HTR-8/SVneo (cell line): Measurements from ENCODE around the gene OR2A2.
A peak's percentile ranks its signal among the peaks of the same experiment; 100 is the strongest.
"Not testable (repeated sequence)": the region's sequence is repeated elsewhere in the genome, so short reads cannot be mapped to it uniquely, and the experiment has no call there.

Experiments used
- DNase-seq: peaks from one replicate; pipeline ENCODE4 v3.0.0; 2011; ENCODE audit warnings: low spot score, mixed read lengths; ENCODE audit not compliant: insufficient read length
- FAIRE-seq: peaks from 2 replicates; lab custom pipeline; 2011; peaks lifted over from hg19 to GRCh38; lab: Jason Lieb, UNC

Gene OR2A2

GRCh38 chr7:144109283-144109682, at the start of gene OR2A2:
Gene OR2A2 (plus strand): TSS chr7:144109583. CDS start chr7:144109583, 0 bp downstream.
- no peak for FAIRE-seq
- no peak for DNase-seq

- no peak for DNase-seq
- no peak for FAIRE-seq
These were observed 45.7 kb upstream of the OR2A2 start for GRCh38 chr7:144063710-144064109.

DNA sequence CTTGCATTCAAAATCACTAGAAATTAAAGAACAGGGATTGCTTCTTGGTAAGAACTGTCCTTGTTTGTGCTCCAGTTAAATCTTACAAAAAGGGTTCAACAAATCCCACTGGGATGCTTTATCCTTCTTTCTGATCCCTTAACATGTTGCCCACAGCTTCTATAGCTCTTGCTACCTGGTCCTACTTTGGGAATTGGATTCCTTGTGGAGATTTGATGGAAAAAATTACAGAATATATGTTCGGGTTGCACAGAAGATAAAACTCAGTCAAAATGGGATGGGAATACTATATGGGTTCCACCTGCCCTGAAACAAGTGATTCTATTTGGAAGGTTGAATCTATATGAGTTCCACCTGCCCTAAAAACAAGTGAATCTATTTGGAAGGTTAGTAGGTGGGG, 39.9 kb upstream of the OR2A2 start, which contains the start of gene OR2A25:
TSS of gene OR2A25 (plus strand) at position 301 of the 400 bp plus-strand sequence. CDS start 4,409 bp downstream, outside the sequence.
- FAIRE-seq (no peak), DNase-seq (no peak)

- FAIRE-seq = no peak
- no peak for DNase-seq
These were observed 39.4 kb upstream of the OR2A2 start for GRCh38 chr7:144069953-144070352.

DNA sequence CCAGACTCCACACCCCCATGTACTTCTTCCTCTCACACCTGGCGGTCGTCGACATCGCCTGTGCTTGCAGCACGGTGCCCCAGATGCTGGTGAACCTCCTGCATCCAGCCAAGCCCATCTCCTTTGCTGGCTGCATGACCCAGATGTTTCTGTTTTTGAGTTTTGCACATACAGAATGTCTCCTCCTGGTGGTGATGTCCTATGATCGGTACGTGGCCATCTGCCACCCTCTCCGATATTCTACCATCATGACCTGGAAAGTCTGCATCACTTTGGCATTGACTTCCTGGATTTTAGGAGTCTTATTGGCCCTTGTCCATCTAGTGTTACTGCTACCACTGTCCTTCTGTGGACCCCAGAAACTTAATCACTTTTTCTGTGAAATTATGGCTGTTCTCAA, 35.0 kb upstream of the OR2A2 start:
- FAIRE-seq (no peak), DNase-seq (no peak)

- DNase-seq = no peak
- FAIRE-seq = no peak
These were observed 23.4 kb upstream of the OR2A2 start, which contains the start of gene OR2A12 for GRCh38 chr7:144085978-144086377. Gene OR2A12 (plus strand): TSS chr7:144086278. CDS start chr7:144095108, 8,830 bp downstream.

DNA sequence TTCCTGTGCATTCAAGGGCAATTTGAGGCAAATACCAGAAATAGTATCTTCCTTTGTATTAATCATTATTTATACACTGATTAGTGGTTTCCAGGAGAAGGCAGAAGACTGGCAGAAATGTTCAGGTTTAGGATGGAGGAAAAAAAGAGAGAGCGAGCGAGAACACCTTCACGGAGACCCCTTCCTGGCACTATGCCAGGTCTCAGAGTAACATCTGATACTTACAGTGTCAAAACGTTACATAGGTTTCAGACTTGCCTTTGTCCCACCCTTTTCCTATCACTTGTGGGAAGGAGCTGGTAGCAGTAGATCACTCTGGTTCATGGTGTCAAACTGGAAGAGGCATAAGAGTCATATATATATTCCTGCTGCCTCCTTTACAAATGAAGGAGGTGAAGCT, 22.7 kb upstream of the OR2A2 start:
- FAIRE-seq (no peak), DNase-seq (no peak)

- FAIRE-seq = no peak
- no peak for DNase-seq
These were observed 22.2 kb upstream of the OR2A2 start for GRCh38 chr7:144087230-144087629.

- no peak for DNase-seq
- no peak for FAIRE-seq
These were observed 18.7 kb upstream of the OR2A2 start for GRCh38 chr7:144090667-144091066.

DNA sequence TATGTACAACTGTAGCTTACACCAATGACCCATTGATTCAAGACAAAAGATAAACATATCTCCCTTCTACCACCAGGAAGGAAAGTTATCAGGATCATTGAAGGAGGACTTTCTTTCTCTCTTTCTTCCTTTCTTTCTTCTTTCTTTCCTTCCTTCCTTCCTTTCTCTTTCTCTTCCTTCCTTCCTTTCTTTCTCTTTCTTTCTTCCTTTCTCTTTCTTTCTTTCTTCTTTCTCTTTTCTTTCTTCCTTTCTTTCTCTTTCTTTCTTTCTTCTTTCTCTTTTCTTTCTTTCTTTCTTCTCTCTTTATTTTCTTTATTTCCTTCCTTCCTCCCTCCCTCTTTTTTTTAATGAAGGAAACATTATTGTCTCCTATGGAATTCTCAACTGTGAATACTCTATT, 10.6 kb upstream of the OR2A2 start:
- no peak for FAIRE-seq
- no peak for DNase-seq

GRCh38 chr7:144100607-144101006, 8.8 kb upstream of the OR2A2 start:
- DNase-seq (no peak), FAIRE-seq (no peak)

DNA sequence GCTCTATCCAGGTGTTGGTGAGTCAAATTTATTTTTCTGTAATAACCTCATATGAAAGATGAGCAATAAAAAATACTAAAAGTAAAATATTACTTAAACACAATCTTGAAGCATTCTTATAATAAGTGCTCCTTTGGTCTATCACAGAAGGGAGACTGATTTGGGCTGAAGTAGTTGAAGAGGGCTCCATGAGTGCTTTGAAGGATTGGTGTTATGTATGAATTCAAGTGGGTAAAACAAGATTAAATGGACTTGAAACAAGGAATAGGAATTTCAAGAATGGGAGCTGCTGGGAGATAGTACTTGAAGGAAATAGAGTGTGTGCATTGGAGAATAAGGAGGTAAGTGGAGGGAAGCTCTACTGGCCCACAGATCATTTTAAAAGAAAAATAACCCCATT, 7.3 kb upstream of the OR2A2 start:
- DNase-seq (no peak), FAIRE-seq (no peak)

DNA sequence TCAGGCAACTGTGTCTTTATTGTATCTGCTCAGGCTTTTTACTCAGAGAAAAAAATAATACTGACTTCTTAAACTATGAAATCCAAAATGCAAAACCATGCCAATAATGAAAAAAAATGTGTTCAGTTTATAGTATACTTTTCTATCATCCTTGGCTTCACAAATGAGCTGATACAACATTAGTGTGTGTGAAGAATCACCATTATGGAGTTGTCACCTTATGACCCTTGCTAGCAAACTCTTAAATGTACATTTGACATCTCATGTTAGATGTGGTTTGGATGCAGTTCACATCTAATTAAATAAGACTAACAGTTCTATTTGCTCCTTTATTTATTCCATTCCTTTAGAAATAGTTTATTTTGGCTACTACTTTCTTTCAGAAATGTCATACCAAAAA, 4.2 kb upstream of the OR2A2 start:
- DNase-seq (no peak), FAIRE-seq (no peak)

- DNase-seq (no peak), FAIRE-seq (no peak)
These were observed 889 bp downstream of the OR2A2 start for GRCh38 chr7:144110272-144110671.

- DNase-seq (no peak), FAIRE-seq (no peak)
These were observed 4.3 kb downstream of the OR2A2 start for GRCh38 chr7:144113651-144114050.

- FAIRE-seq (no peak), DNase-seq (no peak)
These were observed 9.0 kb downstream of the OR2A2 start for GRCh38 chr7:144118341-144118740.

GRCh38 chr7:144122876-144123275, 13.5 kb downstream of the OR2A2 start, which contains the start of gene OR2A14:
Gene OR2A14 (plus strand): TSS chr7:144123176. CDS start chr7:144129113, 5,937 bp downstream.
- no peak for DNase-seq
- no peak for FAIRE-seq

GRCh38 chr7:144127714-144128334, 18.4 kb downstream of the OR2A2 start:
- peak; percentile 59 for DNase-seq
- no peak for FAIRE-seq

DNA sequence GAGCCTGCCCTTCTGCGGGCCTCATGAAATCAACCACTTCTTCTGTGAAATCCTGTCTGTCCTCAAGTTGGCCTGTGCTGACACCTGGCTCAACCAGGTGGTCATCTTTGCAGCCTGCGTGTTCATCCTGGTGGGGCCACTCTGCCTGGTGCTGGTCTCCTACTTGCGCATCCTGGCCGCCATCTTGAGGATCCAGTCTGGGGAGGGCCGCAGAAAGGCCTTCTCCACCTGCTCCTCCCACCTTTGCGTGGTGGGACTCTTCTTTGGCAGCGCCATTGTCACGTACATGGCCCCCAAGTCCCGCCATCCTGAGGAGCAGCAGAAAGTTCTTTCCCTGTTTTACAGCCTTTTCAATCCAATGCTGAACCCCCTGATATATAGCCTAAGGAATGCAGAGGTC, 20.2 kb downstream of the OR2A2 start:
- FAIRE-seq = not testable (repeated sequence)

DNA sequence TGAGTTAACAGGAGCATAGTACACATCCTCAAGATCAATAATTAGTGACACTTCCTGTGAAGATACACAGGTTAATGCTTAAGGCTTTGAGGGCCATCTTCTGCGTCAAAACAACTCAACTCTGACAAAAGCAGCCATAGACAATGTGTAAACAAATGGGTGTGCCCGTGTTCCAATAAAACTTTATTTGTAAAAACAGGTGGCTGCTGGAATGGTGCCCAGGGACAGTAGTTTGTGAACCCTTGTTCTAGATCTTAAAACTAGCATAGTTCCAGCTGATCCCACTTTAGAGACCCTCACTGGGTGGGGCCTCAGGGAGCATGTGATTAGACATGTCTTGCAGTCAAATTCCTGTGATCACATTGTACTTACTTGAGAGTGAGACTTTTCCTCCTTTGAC, 21.3 kb downstream of the OR2A2 start:
- no peak for FAIRE-seq
- no peak for DNase-seq

More for the DNA sequence above, 20.2 kb downstream of the OR2A2 start:
- not testable (repeated sequence) for DNase-seq

DNA sequence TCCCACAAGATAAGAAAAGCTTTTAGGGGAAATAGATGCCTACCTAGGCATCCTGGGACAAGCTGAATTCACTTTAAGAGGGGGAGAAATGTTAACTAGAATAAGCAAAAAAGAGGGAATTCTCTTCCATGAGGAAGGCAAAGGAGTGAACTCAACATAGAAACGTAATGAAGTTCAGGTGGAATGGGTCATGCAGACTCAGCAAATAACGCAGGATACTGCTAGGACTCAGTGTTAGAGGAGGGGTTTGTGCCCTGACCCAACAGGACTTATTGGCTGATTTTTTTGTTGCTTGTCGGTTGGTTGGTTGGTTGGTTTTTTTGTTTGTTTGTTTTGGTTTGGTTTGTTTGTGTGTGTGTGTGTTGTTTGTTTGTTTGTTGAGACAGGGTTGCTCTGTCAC, 22.9 kb downstream of the OR2A2 start:
- no peak for FAIRE-seq
- no peak for DNase-seq

GRCh38 chr7:144133307-144133706, 23.9 kb downstream of the OR2A2 start:
- FAIRE-seq = no peak
- no peak for DNase-seq
